ENCODE data around the gene ZNF268. TPM values are rescaled to one million over a fixed set of nuclear protein-coding genes. Genes with fewer than 3 reads are reported as not detected.

Gene ZNF268
- total RNA-seq, 1 donor from 2014 or later = 15.7 TPM

DNA sequence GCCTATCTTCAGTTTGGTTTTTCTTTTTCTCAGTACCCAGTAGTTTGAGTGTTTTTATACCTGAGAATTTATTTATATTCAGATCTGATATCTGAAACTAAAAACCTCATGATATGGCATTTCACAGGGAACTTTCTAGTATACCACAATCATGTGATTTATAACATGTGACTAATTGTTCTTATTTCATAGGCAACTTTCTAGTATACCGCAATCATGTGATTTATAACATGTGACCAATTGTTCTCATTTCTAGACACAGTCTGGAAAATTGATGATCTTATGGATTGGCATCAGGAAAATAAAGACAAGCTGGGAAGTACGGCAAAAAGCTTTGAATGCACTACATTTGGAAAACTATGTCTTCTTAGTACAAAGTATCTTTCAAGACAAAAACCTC, 20.6 kb downstream of the ZNF268 start:
- H3K9me3 ChIP-seq (ENCODE audit: control insufficient read depth in 3 of 3, low read length in 3 of 3) = peaks cover 53 to 62% (median 54%) of the 10 kb centered on the region in 3 donors
- H3K27me3 ChIP-seq (ENCODE audit: control insufficient read depth in 3 of 3, insufficient read depth in 3 of 3, low read length in 3 of 3) = no peaks in the 10 kb centered on the region
- H3K4me3 ChIP-seq (ENCODE audit: low read length in 3 of 3) = peak overlapping the region in 1 of 3 donors; percentile 59
- H3K36me3 ChIP-seq (ENCODE audit: control insufficient read depth in 3 of 3, insufficient read depth in 3 of 3, low read length in 3 of 3) = peaks cover 30 to 53% (median 33%) of the 10 kb centered on the region in 3 donors
- H3K27ac ChIP-seq (ENCODE audit: low read depth, low read length) = no peak overlapping the region
- no peaks in the 10 kb centered on the region for H3K4me1 ChIP-seq (ENCODE audit: control insufficient read depth in 3 of 3, insufficient read depth in 3 of 3, low read length in 3 of 3)
- H3K9ac ChIP-seq (ENCODE audit: low read depth in 1 of 3, low read length in 3 of 3) = no peak overlapping the region

DNA sequence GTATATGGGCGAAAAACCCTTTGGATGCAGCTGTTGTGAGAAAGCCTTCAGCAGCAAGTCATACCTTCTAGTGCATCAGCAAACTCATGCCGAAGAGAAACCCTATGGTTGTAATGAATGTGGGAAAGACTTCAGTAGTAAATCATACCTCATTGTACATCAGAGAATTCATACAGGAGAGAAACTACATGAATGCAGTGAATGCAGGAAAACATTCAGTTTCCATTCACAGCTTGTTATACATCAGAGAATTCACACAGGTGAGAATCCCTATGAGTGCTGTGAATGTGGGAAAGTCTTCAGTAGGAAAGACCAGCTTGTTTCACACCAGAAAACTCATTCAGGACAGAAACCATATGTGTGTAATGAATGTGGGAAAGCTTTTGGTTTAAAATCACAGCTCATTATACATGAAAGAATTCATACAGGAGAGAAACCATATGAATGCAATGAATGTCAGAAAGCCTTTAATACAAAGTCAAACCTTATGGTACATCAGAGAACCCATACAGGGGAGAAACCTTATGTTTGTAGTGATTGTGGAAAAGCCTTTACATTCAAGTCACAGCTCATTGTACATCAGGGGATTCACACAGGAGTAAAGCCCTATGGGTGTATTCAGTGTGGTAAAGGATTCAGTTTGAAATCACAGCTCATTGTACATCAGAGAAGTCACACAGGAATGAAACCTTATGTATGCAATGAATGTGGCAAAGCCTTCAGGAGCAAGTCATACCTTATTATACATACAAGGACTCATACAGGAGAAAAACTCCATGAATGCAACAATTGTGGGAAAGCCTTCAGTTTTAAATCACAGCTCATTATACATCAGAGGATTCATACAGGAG, 21.4 kb downstream of the ZNF268 start:
- no peak overlapping the region for H3K27ac ChIP-seq (ENCODE audit: low read depth, low read length)
- H3K27me3 ChIP-seq (ENCODE audit: control insufficient read depth in 3 of 3, insufficient read depth in 3 of 3, low read length in 3 of 3) = no peaks in the 10 kb centered on the region
- peak overlapping the region; percentile 45 to 59 (median 49) for H3K4me3 ChIP-seq (ENCODE audit: low read length in 3 of 3)
- H3K9ac ChIP-seq (ENCODE audit: low read depth in 1 of 3, low read length in 3 of 3) = no peak overlapping the region
- peaks cover 30 to 53% (median 33%) of the 10 kb centered on the region in 3 donors for H3K36me3 ChIP-seq (ENCODE audit: control insufficient read depth in 3 of 3, insufficient read depth in 3 of 3, low read length in 3 of 3)
- H3K4me1 ChIP-seq (ENCODE audit: control insufficient read depth in 3 of 3, insufficient read depth in 3 of 3, low read length in 3 of 3) = no peaks in the 10 kb centered on the region
- peaks cover 53 to 69% (median 56%) of the 10 kb centered on the region in 3 donors for H3K9me3 ChIP-seq (ENCODE audit: control insufficient read depth in 3 of 3, low read length in 3 of 3)

DNA sequence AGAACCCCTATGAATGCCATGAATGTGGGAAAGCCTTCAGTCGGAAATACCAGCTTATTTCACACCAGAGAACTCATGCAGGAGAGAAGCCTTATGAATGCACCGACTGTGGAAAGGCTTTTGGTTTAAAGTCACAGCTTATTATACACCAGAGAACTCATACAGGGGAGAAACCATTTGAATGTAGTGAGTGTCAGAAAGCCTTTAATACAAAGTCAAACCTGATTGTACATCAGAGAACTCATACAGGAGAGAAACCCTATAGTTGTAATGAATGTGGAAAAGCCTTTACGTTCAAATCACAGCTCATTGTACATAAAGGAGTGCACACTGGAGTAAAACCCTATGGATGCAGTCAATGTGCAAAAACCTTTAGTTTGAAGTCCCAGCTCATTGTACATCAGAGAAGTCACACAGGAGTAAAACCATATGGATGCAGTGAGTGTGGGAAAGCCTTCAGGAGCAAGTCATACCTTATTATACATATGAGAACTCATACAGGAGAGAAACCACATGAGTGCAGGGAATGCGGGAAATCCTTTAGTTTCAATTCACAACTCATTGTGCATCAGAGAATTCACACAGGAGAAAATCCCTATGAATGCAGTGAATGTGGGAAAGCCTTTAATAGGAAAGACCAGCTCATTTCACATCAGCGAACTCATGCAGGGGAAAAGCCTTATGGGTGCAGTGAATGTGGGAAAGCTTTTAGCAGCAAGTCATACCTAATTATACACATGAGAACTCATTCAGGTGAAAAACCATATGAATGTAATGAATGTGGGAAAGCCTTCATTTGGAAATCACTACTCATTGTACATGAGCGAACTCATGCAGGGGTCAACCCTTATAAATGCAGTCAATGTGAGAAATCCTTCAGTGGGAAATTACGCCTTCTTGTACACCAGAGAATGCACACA, 22.3 kb downstream of the ZNF268 start:
- H3K36me3 ChIP-seq (ENCODE audit: control insufficient read depth in 3 of 3, insufficient read depth in 3 of 3, low read length in 3 of 3) = peaks cover 30 to 53% (median 33%) of the 10 kb centered on the region in 3 donors
- no peaks in the 10 kb centered on the region for H3K27me3 ChIP-seq (ENCODE audit: control insufficient read depth in 3 of 3, insufficient read depth in 3 of 3, low read length in 3 of 3)
- no peaks in the 10 kb centered on the region for H3K4me1 ChIP-seq (ENCODE audit: control insufficient read depth in 3 of 3, insufficient read depth in 3 of 3, low read length in 3 of 3)
- peak overlapping the region; percentile 46 to 59 (median 49) for H3K4me3 ChIP-seq (ENCODE audit: low read length in 3 of 3)
- H3K9me3 ChIP-seq (ENCODE audit: control insufficient read depth in 3 of 3, low read length in 3 of 3) = peaks cover 56 to 72% (median 61%) of the 10 kb centered on the region in 3 donors
- H3K27ac ChIP-seq (ENCODE audit: low read depth, low read length) = no peak overlapping the region
- no peak overlapping the region for H3K9ac ChIP-seq (ENCODE audit: low read depth in 1 of 3, low read length in 3 of 3)

DNA sequence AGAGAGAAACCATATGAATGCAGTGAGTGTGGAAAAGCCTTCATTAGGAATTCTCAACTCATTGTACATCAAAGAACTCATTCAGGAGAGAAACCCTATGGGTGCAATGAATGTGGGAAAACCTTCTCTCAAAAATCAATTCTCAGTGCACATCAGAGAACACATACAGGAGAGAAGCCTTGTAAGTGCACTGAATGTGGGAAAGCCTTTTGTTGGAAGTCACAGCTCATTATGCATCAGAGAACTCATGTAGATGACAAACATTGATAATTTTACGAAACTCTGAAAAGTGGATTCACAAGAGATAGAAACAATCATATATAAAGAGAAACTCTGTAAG, 22.9 kb downstream of the ZNF268 start:
- H3K27ac ChIP-seq (ENCODE audit: low read depth, low read length) = no peak overlapping the region
- H3K4me1 ChIP-seq (ENCODE audit: control insufficient read depth in 3 of 3, insufficient read depth in 3 of 3, low read length in 3 of 3) = no peaks in the 10 kb centered on the region
- no peak overlapping the region for H3K9ac ChIP-seq (ENCODE audit: low read depth in 1 of 3, low read length in 3 of 3)
- H3K27me3 ChIP-seq (ENCODE audit: control insufficient read depth in 3 of 3, insufficient read depth in 3 of 3, low read length in 3 of 3) = no peaks in the 10 kb centered on the region
- H3K36me3 ChIP-seq (ENCODE audit: control insufficient read depth in 3 of 3, insufficient read depth in 3 of 3, low read length in 3 of 3) = peaks cover 30 to 53% (median 33%) of the 10 kb centered on the region in 3 donors
- H3K4me3 ChIP-seq (ENCODE audit: low read length in 3 of 3) = peak overlapping the region; percentile 46 to 59 (median 49)
- peaks cover 56 to 73% (median 64%) of the 10 kb centered on the region in 3 donors for H3K9me3 ChIP-seq (ENCODE audit: control insufficient read depth in 3 of 3, low read length in 3 of 3)

DNA sequence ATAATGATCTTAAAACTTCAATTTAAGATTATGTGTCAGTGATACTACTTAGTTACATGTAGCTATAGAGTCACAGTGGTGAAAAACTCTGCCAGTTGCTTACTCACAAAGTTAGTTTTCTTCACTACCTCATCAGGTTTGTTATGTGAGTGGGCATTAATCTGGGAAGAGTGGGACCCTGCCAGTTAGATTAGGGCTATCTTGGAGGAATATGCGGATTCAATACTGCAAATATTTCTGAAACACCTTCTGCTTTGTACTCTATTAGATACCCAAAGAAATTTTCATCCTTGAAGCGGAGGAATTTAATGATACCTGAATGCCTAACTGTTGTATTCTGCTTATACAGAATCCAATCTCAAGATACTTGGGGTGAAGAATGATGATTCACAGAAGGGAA, 25.1 kb downstream of the ZNF268 start:
- Histone ChIP-seq H3K9me3 (ENCODE audit: control insufficient read depth in 3 of 3, low read length in 3 of 3) (peaks cover 61 to 76% (median 65%) of the 10 kb centered on the region in 3 donors), H3K36me3 (ENCODE audit: control insufficient read depth in 3 of 3, insufficient read depth in 3 of 3, low read length in 3 of 3) (peaks cover 24 to 41% (median 26%) of the 10 kb centered on the region in 3 donors), H3K27ac (ENCODE audit: low read depth, low read length) (no peak overlapping the region), H3K9ac (ENCODE audit: low read depth in 1 of 3, low read length in 3 of 3) (no peak overlapping the region), H3K27me3 (ENCODE audit: control insufficient read depth in 3 of 3, insufficient read depth in 3 of 3, low read length in 3 of 3) (no peaks in the 10 kb centered on the region), H3K4me1 (ENCODE audit: control insufficient read depth in 3 of 3, insufficient read depth in 3 of 3, low read length in 3 of 3) (no peaks in the 10 kb centered on the region), H3K4me3 (ENCODE audit: low read length in 3 of 3) (peak overlapping the region in 1 of 3 donors; percentile 38)

DNA sequence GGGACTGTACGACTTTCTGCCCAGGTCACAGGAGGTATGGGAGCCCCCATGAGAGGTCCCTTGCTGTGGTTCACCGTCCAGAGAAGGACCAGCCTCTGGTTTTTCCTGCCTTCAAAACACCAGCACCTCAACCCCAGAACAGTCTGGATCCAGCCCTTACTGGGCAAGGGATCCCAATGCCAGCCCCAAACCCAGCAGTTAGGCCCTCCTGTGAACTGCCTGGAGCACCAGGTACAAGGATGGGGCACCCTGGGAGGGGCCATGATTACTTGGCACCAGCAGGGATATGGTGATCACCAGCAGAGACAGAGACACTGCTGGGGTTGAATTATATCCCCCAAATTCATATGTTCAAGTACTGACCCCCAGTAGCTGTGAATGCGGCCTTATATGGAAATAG, 34.4 kb downstream of the ZNF268 start:
- no peaks in the 10 kb centered on the region for H3K36me3 ChIP-seq (ENCODE audit: control insufficient read depth in 3 of 3, insufficient read depth in 3 of 3, low read length in 3 of 3)
- H3K4me3 ChIP-seq (ENCODE audit: low read length in 3 of 3) = no peak overlapping the region
- no peaks in the 10 kb centered on the region for H3K4me1 ChIP-seq (ENCODE audit: control insufficient read depth in 3 of 3, insufficient read depth in 3 of 3, low read length in 3 of 3)
- H3K9ac ChIP-seq (ENCODE audit: low read depth in 1 of 3, low read length in 3 of 3) = no peak overlapping the region
- no peak overlapping the region for H3K27ac ChIP-seq (ENCODE audit: low read depth, low read length)
- H3K9me3 ChIP-seq (ENCODE audit: control insufficient read depth in 3 of 3, low read length in 3 of 3) = peaks cover 23 to 45% (median 43%) of the 10 kb centered on the region in 3 donors
- no peaks in the 10 kb centered on the region for H3K27me3 ChIP-seq (ENCODE audit: control insufficient read depth in 3 of 3, insufficient read depth in 3 of 3, low read length in 3 of 3)

DNA sequence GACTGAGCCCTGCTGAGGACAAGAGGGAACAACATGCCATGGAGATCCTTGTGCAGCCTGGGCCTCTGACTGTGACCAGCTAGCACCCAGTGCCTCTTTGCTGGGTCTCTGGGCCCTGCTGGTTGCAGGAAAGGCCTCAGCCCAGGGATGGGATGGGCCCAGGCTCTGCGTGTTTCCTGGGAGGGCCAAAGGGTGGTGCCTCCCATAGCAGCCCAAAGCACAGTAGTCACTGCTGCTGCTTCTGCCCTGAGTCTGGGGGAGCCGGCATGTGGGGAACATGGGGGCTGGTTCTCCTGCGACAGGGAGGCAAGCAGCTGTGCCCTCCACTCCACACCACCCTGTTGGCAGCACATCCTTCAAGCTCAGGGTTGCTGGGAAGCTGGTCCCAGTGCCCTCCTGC, 35.9 kb downstream of the ZNF268 start:
- Histone ChIP-seq H3K9me3 (ENCODE audit: control insufficient read depth in 3 of 3, low read length in 3 of 3) (peaks cover 15 to 44% (median 39%) of the 10 kb centered on the region in 3 donors), H3K4me1 (ENCODE audit: control insufficient read depth in 3 of 3, insufficient read depth in 3 of 3, low read length in 3 of 3) (no peaks in the 10 kb centered on the region), H3K4me3 (ENCODE audit: low read length in 3 of 3) (no peak overlapping the region), H3K9ac (ENCODE audit: low read depth in 1 of 3, low read length in 3 of 3) (no peak overlapping the region), H3K36me3 (ENCODE audit: control insufficient read depth in 3 of 3, insufficient read depth in 3 of 3, low read length in 3 of 3) (no peaks in the 10 kb centered on the region), H3K27ac (ENCODE audit: low read depth, low read length) (no peak overlapping the region), H3K27me3 (ENCODE audit: control insufficient read depth in 3 of 3, insufficient read depth in 3 of 3, low read length in 3 of 3) (no peaks in the 10 kb centered on the region)

DNA sequence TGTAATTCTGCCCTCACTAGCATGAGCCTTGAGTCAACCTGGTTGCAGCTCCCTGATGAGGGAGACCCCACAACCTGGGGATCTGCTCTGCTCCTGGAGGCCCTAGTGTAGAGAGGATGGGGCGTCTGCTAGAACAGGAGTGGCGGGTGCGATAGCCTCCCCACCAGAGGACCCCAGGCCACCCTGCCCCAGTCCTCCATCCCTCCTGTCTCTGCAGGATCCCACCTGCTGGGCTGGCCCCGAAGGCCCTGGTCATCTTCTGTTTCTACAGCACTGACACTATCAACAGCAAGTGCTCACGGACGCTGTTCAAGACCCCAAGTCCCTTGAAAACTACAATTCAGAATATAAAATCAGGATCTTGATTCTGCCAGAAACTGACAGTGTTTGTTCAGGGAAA, 39.2 kb downstream of the ZNF268 start:
- Histone ChIP-seq H3K9me3 (ENCODE audit: control insufficient read depth in 3 of 3, low read length in 3 of 3) (peaks cover 7 to 38% (median 35%) of the 10 kb centered on the region in 3 donors), H3K27ac (ENCODE audit: low read depth, low read length) (no peak overlapping the region), H3K4me1 (ENCODE audit: control insufficient read depth in 3 of 3, insufficient read depth in 3 of 3, low read length in 3 of 3) (no peaks in the 10 kb centered on the region), H3K4me3 (ENCODE audit: low read length in 3 of 3) (no peak overlapping the region), H3K27me3 (ENCODE audit: control insufficient read depth in 3 of 3, insufficient read depth in 3 of 3, low read length in 3 of 3) (no peaks in the 10 kb centered on the region), H3K36me3 (ENCODE audit: control insufficient read depth in 3 of 3, insufficient read depth in 3 of 3, low read length in 3 of 3) (no peaks in the 10 kb centered on the region), H3K9ac (ENCODE audit: low read depth in 1 of 3, low read length in 3 of 3) (no peak overlapping the region)

DNA sequence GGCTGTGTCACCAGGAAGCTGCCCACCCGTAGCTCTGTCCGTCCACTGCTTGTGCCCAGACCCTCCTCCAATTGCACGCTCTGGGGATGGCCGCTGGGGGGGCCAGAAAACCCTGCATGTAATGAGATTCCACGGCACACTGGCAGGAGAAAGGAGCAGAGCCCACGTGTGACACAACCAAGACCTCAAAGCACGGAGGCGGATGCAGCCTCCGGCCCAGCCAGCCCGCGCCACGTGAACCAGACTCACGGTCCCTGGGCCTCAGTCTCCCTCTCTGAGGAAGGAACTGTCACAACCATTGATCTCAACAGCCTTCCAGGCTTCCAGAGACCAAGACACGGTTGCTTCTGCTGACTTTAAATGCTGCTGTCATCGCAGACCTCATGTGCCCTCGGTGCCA, 39.9 kb downstream of the ZNF268 start:
- Histone ChIP-seq H3K4me3 (ENCODE audit: low read length in 3 of 3) (no peak overlapping the region), H3K9ac (ENCODE audit: low read depth in 1 of 3, low read length in 3 of 3) (no peak overlapping the region), H3K4me1 (ENCODE audit: control insufficient read depth in 3 of 3, insufficient read depth in 3 of 3, low read length in 3 of 3) (no peaks in the 10 kb centered on the region), H3K27me3 (ENCODE audit: control insufficient read depth in 3 of 3, insufficient read depth in 3 of 3, low read length in 3 of 3) (no peaks in the 10 kb centered on the region), H3K9me3 (ENCODE audit: control insufficient read depth in 3 of 3, low read length in 3 of 3) (peaks cover 10 to 39% (median 34%) of the 10 kb centered on the region in 3 donors), H3K36me3 (ENCODE audit: control insufficient read depth in 3 of 3, insufficient read depth in 3 of 3, low read length in 3 of 3) (no peaks in the 10 kb centered on the region), H3K27ac (ENCODE audit: low read depth, low read length) (no peak overlapping the region)
